ENCODE results near the gene GAL3ST3. TPM values are rescaled to one million over a fixed set of nuclear protein-coding genes. Genes with fewer than 3 reads are reported as not detected.

Gene GAL3ST3
- total and polyA plus RNA-seq, 10 of the 15 experiments (the other 5 are each of a cell fraction or from before 2014, with no cell fraction given), result 0.06 to 0.12 TPM; not detected in 8

GRCh38 chr11:66090288-66090687, 41.3 kb upstream of the GAL3ST3 start:
- no peak overlapping the region for H3K9ac ChIP-seq (ENCODE audit: control insufficient read depth, insufficient read depth, low read length)
- SMC1A ChIA-PET (ENCODE audit: uncharacterized antibody, unreplicated experiment), result no interaction called here
- no TSS peak for BruUV-seq (replicated peaks)
- H2AFZ ChIP-seq (ENCODE audit: control insufficient read depth, low read depth, low read length), result no peak overlapping the region
- POLR2A ChIA-PET, result interaction anchor here (1.9 kb wide), 1 partner anchor 9 kb away, joined by 4 read pairs; no protein-coding TSS in a partner anchor
- WGBS (ENCODE audit: insufficient coverage, insufficient replicate concordance, low lambda C conversion rate, missing lambda C conversion rate), result 71% methylated on average over 4 of the region's 4 CpGs
- peaks cover 18% of the 10 kb centered on the region for H3K4me1 ChIP-seq (ENCODE audit: control insufficient read depth, insufficient read depth, low read length)
- H3K9me3 ChIP-seq (replicated peaks; ENCODE audit: control insufficient read depth, insufficient read depth, low read length), result no peaks in the 10 kb centered on the region; the same call in 2 of the 3 replicates
- RAD21 ChIA-PET (ENCODE audit: unreplicated experiment), result no interaction called here
- in situ Hi-C loops (cut with MboI) (no loop called here), intact Hi-C loops (cut with micrococcal nuclease; ENCODE audit: unreplicated experiment) (no loop called here)
- no peak overlapping the region for H3K4me2 ChIP-seq (ENCODE audit: control insufficient read depth, insufficient read depth)
- H3K27ac ChIP-seq (ENCODE audit: control insufficient read depth, insufficient read depth), result no peak overlapping the region
- no peak for FAIRE-seq
- CTCF ChIA-PET, result interaction anchor here (2.3 kb wide), 1 partner anchor 9 kb away, joined by 5 read pairs; no protein-coding TSS in a partner anchor
- DNase-seq (ENCODE audit: low read depth, low spot score), result no peak
- no peaks in the 10 kb centered on the region for H3K27me3 ChIP-seq (replicated peaks in 1 of 2; ENCODE audit: control insufficient read depth in 2 of 2, insufficient read depth in 2 of 2, low read length in 1 of 2)
- no peak overlapping the region for H3K4me3 ChIP-seq
- H3K36me3 ChIP-seq (ENCODE audit: control insufficient read depth in 2 of 2, insufficient read depth in 2 of 2, low read length in 1 of 2), result peaks cover 0 to 7% of the 10 kb centered on the region in 2 experiments; a peak in 1 of 4 replicates
- H3K79me2 ChIP-seq (ENCODE audit: control insufficient read depth, insufficient read depth, low read length), result peaks cover 42% of the 10 kb centered on the region
- no peaks in the 10 kb centered on the region for H4K20me1 ChIP-seq (ENCODE audit: control insufficient read depth, insufficient read depth)
- no peak for ATAC-seq
- TF ChIP-seq GABPA (IDR thresholded peaks at IDR 0.05; ENCODE audit: low read depth) (no peak), CTCF (IDR thresholded peaks at IDR 0.05 in 2 of 3, conservative IDR thresholded peaks at IDR 0.05 in 1 of 3; ENCODE audit: control insufficient read depth in 2 of 3, extremely low read depth in 1 of 3, insufficient read depth in 1 of 3, low read depth in 3 of 3, low read length in 3 of 3) (no peak), IKZF2 (IDR thresholded peaks at IDR 0.05) (no peak), KDM1A (IDR thresholded peaks at IDR 0.05; ENCODE audit: borderline replicate concordance) (no peak), GATAD2B (conservative IDR thresholded peaks at IDR 0.05; ENCODE audit: low read depth) (no peak), EP300 (IDR thresholded peaks at IDR 0.05; ENCODE audit: borderline replicate concordance in 1 of 2, control insufficient read depth in 1 of 2, low read depth in 2 of 2, low read length in 2 of 2) (no peak), PAX8 (IDR thresholded peaks at IDR 0.05) (no peak), ASH2L (IDR thresholded peaks at IDR 0.05; ENCODE audit: borderline replicate concordance, low read depth) (no peak), RELA (IDR thresholded peaks at IDR 0.05; ENCODE audit: borderline replicate concordance, partially characterized antibody) (no peak), ZBTB11 (CRISPR knock-in tag; IDR thresholded peaks at IDR 0.05) (no peak), CEBPB (IDR thresholded peaks at IDR 0.05; ENCODE audit: borderline replicate concordance in 1 of 2, low read depth in 2 of 2, low read length in 2 of 2) (no peak), ELK1 (IDR thresholded peaks at IDR 0.05; ENCODE audit: low read depth, low read length) (no peak), SRF (IDR thresholded peaks at IDR 0.05; ENCODE audit: low read depth in 2 of 2, low read length in 2 of 2) (no peak), SKIL (IDR thresholded peaks at IDR 0.05; ENCODE audit: low read depth, poor library complexity, severe bottlenecking) (no peak)
